ENCODE measurements around the gene MYO18A.

The MYO18A gene

DNA sequence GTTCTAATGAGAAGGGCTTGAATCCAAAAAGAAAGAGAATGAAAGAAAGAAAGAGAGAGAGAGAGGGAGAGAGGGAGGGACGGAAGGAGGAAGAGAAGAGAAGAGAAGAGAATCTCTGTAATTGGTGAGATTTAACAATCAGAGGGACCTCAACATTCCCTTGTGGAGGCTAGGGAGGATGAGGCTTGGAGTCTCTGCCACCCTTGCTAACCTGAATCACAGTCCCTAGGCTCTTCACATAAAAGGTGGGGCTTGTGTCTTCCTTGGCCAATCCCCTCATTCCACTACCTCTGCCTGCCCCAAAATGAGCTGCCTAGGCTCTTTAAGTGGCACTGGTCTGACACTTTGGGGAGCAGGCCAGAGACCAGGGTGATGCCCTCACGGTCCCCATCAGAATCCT, 107.2 kb downstream of the MYO18A start:
- DNase-seq, result no peak

GRCh38 chr17:29071303-29071702, 108.9 kb downstream of the MYO18A start:
- no peak for DNase-seq

- no peak for DNase-seq
These were observed 109.4 kb downstream of the MYO18A start for GRCh38 chr17:29070781-29071180.

GRCh38 chr17:29070308-29070707, 109.9 kb downstream of the MYO18A start:
- no peak for DNase-seq

- no peak for DNase-seq
These were observed 110.6 kb downstream of the MYO18A start for GRCh38 chr17:29069526-29070041.

- no peak for DNase-seq
These were observed 111.4 kb downstream of the MYO18A start for GRCh38 chr17:29068818-29069217.

DNA sequence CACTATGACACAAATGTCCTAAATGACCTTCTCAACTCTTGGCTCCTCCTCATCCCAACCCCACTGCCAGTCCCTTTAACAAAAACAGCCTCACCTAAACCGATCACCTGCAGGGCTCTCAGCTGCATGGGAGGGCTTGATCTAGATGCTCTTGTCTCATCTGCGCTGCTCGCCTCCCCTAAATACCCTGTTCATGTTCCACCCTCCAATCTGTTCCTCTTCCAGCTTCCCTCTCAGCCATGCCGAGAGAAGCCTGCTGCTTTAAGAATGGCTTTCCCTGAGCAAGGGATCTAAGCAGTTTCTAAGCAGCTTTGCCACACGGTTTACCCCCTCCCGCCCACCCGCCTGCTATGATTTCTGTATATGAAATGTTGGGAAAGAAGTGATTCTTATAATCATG, 113.6 kb downstream of the MYO18A start:
- no peak for DNase-seq

- no peak for DNase-seq
These were observed 114.2 kb downstream of the MYO18A start for GRCh38 chr17:29066047-29066446.

DNA sequence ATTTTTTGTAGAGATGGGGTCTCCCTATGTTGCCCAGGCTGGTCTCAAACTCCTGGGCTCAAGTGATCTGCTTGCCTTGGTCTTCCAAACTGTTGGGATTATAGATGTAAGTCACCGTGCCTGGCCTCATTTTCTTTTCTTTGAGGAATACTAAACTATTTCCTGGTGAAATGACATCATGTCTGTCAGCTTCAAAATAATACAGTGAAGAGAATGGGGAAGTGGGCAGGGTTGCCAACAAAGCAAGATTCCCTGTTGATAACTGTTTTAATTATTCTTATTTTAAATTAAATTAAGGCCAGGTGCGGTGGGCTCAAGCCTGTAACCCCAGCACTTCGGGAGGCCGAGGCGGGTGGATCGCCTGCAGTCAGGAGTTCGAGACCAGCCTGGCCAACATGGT, 116.2 kb downstream of the MYO18A start:
- no peak for DNase-seq

DNA sequence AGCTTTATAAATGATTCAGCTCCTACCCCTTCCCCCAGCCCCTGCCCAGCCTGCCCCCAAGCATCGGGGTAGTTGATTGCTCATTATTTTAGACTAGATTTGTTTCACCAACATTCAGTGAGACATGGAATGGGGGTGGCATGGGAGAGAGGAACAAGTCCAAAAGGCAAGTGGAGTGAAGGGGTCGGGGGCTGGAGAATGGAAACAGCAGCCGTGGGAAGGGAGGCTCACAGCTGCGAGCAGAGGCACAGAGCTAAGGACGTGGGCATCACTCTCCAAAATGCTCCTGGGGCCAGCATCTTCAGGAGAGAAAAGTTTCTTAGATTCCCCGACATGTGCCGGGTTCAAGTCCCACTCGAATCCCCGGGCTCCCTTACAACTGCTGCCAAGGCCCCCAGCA, 118.0 kb downstream of the MYO18A start:
- no peak for DNase-seq

DNA sequence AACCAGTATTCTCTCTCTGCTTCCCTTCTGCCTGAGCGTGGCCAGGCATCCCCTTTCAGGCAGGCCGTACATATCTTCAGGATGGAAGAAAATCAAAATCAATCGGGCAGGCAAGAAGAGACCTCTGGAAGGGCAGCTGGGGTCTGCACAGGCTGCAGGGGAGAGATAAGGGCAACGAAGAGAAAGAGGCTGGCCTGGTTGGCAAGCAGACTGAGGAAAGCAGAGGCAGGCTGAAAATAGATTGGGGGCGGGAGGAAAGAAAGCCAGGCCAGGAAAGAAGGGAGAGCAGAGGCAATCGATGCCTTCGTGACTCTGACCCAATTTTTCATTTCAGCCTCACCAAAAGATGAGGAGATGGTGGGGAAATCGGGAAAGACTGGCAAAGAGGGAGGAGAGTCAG, 119.2 kb downstream of the MYO18A start:
- no peak for DNase-seq

DNA sequence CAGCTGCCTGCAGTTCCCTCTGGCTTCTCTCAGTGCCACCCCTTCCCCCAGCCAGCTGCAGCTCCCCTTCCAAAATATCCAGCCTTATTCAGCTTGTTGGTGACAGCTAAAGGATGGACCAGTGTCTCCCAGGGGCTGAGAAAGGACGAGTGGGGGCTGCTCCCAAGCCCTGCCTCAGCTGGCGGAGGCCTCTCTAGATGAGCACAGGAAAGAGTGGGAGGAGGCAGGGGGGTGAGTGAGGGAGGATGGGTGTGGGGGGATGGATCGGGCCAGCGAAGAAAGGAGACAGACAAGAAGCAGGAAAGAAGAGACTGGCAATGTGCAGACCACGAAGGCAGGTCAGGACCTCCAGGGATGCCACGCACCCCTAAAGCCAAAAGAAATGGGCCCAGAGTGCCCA, 119.7 kb downstream of the MYO18A start:
- DNase-seq, result no peak

GRCh38 chr17:29059281-29059680, 120.9 kb downstream of the MYO18A start:
- DNase-seq, result no peak

GRCh38 chr17:29058391-29058790, 121.8 kb downstream of the MYO18A start:
- DNase-seq, result no peak

- DNase-seq, result no peak
These were observed 122.8 kb downstream of the MYO18A start for GRCh38 chr17:29057361-29057760.

GRCh38 chr17:29054835-29055234, 125.4 kb downstream of the MYO18A start:
- DNase-seq, result no peak

DNA sequence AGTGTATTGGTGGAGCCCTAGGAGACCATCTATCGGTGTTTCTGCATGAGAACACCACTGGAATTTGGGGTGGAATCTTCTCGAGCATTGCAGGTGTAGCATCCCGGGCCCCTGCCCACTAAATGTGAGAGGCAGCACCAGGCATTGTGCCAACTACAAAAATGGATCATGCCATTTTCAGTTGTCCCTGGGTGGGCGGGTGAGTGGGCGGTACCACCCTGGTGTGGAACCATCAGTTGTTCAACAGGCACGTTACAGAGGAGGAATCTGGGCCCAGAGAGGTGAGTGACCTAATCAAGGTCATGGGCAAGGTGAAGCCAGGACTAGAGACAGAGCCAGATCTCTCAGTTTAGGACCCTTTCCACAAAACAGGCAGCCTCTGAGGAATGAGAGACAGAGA, 128.5 kb downstream of the MYO18A start:
- no peak for DNase-seq

DNA sequence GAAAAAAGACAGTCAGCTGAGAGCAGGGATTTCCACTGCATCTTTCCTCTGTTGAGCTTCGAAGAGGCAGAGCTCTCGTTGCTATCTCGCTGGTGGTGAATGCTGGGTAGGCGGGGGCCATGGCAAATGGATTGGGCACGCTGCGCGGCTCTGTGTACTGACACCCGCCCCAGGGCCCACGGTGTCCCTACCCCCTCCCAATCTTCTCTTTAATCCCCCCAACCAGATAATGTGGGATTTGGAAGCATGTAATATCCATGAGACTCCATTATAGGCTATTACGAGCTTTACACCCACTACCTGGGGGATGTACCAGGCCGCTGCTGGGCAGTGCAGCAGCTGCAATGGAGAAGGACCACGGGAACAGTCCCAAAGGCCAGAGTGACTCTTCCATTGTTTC, 129.0 kb downstream of the MYO18A start:
- DNase-seq, result no peak

DNA sequence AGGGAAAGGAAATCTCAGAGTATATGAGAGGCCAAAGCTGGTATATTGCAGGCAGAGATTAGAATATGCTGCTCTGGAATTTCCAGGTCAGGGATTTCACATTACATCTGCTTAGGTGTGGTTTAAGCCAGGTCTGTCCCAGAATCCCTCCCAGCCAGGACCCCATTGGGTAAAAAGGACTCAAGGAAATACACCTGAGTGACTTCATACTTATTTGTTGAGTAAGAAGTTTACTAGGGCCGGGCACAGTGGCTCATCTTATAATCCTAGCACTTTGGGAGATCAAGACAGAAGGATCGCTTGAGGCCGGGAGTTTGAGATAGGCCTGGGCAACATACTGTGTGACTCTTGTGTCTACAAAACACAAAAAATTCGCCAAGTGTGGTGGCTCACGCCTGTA, 130.0 kb downstream of the MYO18A start:
- no peak for DNase-seq

- no peak for DNase-seq
These were observed 130.6 kb downstream of the MYO18A start for GRCh38 chr17:29049541-29050145.

- no peak for DNase-seq
These were observed 131.5 kb downstream of the MYO18A start for GRCh38 chr17:29048440-29049368.

DNA sequence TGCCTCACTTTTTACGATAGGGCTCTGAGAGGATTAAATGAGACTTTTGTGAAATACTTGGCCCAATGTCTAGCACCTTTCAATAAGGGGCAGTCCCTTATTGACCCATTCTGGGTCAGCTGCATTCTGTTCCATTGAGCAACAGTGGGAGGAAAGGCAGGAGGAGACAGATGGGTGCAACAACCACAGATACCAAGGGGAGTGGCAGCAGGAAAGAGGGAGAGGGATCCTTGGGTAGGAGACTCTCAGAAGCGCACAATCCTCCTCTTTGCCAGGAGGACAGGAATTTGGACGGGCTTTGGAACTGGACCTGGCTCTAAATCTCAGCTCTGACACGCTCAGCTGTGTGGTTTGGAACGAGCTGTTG, 133.7 kb downstream of the MYO18A start:
- no peak for DNase-seq

DNA sequence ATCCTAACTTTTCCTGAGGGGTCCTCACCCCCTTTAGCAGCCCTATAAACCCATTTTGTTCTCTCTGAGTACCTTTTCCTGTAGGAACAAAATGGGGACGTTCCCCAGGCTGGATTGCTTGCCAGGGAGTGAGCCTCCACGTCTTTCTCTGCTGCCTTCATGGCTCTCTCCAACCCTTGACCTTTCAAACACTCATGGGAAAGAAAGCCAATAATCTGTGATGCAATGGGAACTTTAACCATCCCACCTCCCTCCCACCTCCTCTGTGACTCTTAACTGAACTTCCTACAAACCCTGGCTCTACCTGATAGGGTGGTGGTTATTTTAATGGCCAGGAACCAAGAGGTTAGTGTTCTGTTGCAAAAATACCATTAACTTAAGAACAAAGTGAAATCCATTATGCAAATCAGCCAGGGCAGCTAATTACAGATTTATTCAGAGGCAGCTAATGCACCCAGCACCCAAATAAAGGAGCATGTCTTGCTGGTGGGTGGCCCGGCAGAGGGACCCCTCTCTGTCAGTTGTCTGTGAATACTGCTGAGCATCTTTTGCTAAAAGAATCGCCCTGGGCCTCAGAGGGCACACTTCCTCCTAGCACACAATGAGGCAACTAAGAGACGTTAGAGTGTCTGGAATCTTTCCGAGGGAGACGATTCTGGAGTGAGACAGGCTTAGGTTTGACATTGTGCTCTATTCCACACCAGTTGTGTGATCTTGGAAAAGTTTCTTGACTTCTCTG, 134.3 kb downstream of the MYO18A start:
- no peak for DNase-seq

GRCh38 chr17:29045026-29045425, 135.2 kb downstream of the MYO18A start:
- DNase-seq, result no peak
